GM12878 (cell line): ENCODE measurements around the gene PAM.

Experiments
- POLR2AphosphoS5 ChIP-seq: IDR thresholded peaks from 2 replicates; pipeline ENCODE4 v1.6.1; 2011; ENCODE audit warnings: mild to moderate bottlenecking, low read length, inconsistent platforms
- TAF1 ChIP-seq: IDR thresholded peaks from 2 replicates; pipeline ENCODE4 v1.6.1; 2011; ENCODE audit warnings: mild to moderate bottlenecking, low read depth, low read length, borderline replicate concordance
- TF ChIP-seq, protein P1 (sequence below): fragments of 450-650 bp; conservative IDR thresholded peaks from 2 replicates; pipeline ENCODE4 v1.6.1; 2017; ENCODE audit warnings: mild to moderate bottlenecking, moderate library complexity

- TF ChIP-seq POLR2AphosphoS5 (no peak), TAF1 (no peak)
- TF ChIP-seq, protein P1, sequence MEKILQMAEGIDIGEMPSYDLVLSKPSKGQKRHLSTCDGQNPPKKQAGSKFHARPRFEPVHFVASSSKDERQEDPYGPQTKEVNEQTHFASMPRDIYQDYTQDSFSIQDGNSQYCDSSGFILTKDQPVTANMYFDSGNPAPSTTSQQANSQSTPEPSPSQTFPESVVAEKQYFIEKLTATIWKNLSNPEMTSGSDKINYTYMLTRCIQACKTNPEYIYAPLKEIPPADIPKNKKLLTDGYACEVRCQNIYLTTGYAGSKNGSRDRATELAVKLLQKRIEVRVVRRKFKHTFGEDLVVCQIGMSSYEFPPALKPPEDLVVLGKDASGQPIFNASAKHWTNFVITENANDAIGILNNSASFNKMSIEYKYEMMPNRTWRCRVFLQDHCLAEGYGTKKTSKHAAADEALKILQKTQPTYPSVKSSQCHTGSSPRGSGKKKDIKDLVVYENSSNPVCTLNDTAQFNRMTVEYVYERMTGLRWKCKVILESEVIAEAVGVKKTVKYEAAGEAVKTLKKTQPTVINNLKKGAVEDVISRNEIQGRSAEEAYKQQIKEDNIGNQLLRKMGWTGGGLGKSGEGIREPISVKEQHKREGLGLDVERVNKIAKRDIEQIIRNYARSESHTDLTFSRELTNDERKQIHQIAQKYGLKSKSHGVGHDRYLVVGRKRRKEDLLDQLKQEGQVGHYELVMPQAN, result no peak
Observed at GRCh38 chr5:103014983-103015382, 259.9 kb downstream of the PAM start.
